HepG2 (cell line): Measurements from ENCODE around the gene SLC50A1. TPM values are rescaled to one million over a fixed set of nuclear protein-coding genes. Genes with fewer than 3 reads are reported as not detected.

Source experiments
- CCDC6 ChIP-seq: sonication (generic); formaldehyde crosslinking; IDR thresholded peaks from 2 replicates; pipeline ENCODE4 v1.8.1; 2022; ENCODE audit warnings: mild to moderate bottlenecking, missing genetic modification reagents, moderate library complexity
- CHD4 ChIP-seq: fragments of 200-600 bp; sonication (generic); IDR thresholded peaks from 2 replicates; pipeline ENCODE4 v1.7.0; 2017; ENCODE audit warnings: mild to moderate bottlenecking, low read length, borderline replicate concordance
- DMTF1 ChIP-seq: sonication (generic); formaldehyde crosslinking; IDR thresholded peaks from 2 replicates; pipeline ENCODE4 v1.4.0; 2020; ENCODE audit warnings: mild to moderate bottlenecking, missing genetic modification reagents
- FOXP4 ChIP-seq: sonication (generic); formaldehyde crosslinking; IDR thresholded peaks from 2 replicates; pipeline ENCODE4 v1.4.0; 2020; ENCODE audit warnings: missing genetic modification reagents
- GATA4 ChIP-seq: sonication (generic); IDR thresholded peaks from 2 replicates; pipeline ENCODE4 v1.6.1; 2016; ENCODE audit warnings: antibody characterized with exemption, low read depth, borderline replicate concordance
- GLMP ChIP-seq: sonication (generic); formaldehyde crosslinking; IDR thresholded peaks from 2 replicates; pipeline ENCODE4 v1.9.0; 2021; ENCODE audit warnings: missing genetic modification reagents, mild to moderate bottlenecking, borderline replicate concordance
- HMG20B ChIP-seq: conservative IDR thresholded peaks from 2 replicates; pipeline ENCODE4 v1.6.1; 2016; ENCODE audit warnings: missing genetic modification reagents, missing compliant biosample characterization
- HNF4G ChIP-seq, 2 experiments: sonication (generic) in 1 of 2; formaldehyde crosslinking in 1 of 2; IDR thresholded peaks; 2 replicates each; pipeline versions ENCODE4 v1.4.0 to v1.6.1; 2011 to 2020; ENCODE audit warnings: borderline replicate concordance in 2 of 2, low read depth in 2 of 2, mild to moderate bottlenecking in 2 of 2, low read length in 1 of 2, missing genetic modification reagents in 1 of 2, moderate library complexity in 1 of 2
- KMT2A ChIP-seq: sonication (generic); formaldehyde crosslinking; IDR thresholded peaks from 2 replicates; pipeline ENCODE4 v1.4.0; 2020; ENCODE audit warnings: missing genetic modification reagents
- MNT ChIP-seq: fragments of 450-650 bp; IDR thresholded peaks from 2 replicates; pipeline ENCODE4 v1.6.1; 2016
- RFX1 ChIP-seq: fragments of 450-650 bp; IDR thresholded peaks from 2 replicates; pipeline ENCODE4 v1.6.1; 2017
- TEAD2 ChIP-seq: sonication (generic); formaldehyde crosslinking; IDR thresholded peaks from 2 replicates; pipeline ENCODE4 v1.9.0; 2021; ENCODE audit warnings: missing genetic modification reagents
- TOPORS ChIP-seq: sonication (generic); formaldehyde crosslinking; IDR thresholded peaks from 2 replicates; pipeline ENCODE4 v1.8.0; 2023; ENCODE audit warnings: mild to moderate bottlenecking, missing genetic modification reagents
- ZBTB49 ChIP-seq: sonication (generic); formaldehyde crosslinking; IDR thresholded peaks from 2 replicates; pipeline ENCODE4 v1.4.0; 2020; ENCODE audit warnings: missing genetic modification reagents, borderline replicate concordance
- ZMYM4 ChIP-seq: sonication (generic); formaldehyde crosslinking; IDR thresholded peaks from 2 replicates; pipeline ENCODE4 v1.8.1; 2023; ENCODE audit warnings: mild to moderate bottlenecking, missing genetic modification reagents
- ZNF138 ChIP-seq: sonication (generic); formaldehyde crosslinking; IDR thresholded peaks from 2 replicates; pipeline ENCODE4 v1.5.0; 2020; ENCODE audit warnings: mild to moderate bottlenecking, low read depth, missing genetic modification reagents
- ZNF160 ChIP-seq: sonication (generic); formaldehyde crosslinking; IDR thresholded peaks from 2 replicates; pipeline ENCODE4 v1.8.0; 2022; ENCODE audit warnings: mild to moderate bottlenecking, inconsistent platforms, missing genetic modification reagents
- ZNF468 ChIP-seq: sonication (generic); formaldehyde crosslinking; IDR thresholded peaks from 2 replicates; pipeline ENCODE4 v1.8.0; 2022; ENCODE audit warnings: mild to moderate bottlenecking, moderate library complexity, missing genetic modification reagents
- ZNF543 ChIP-seq: sonication (generic); formaldehyde crosslinking; IDR thresholded peaks from 2 replicates; pipeline ENCODE4 v1.4.0; 2020; ENCODE audit warnings: mild to moderate bottlenecking, missing genetic modification reagents
- ZNF792 ChIP-seq: IDR thresholded peaks from 2 replicates; pipeline ENCODE4 v1.6.1; 2016
- ZNF83 ChIP-seq: sonication (generic); formaldehyde crosslinking; IDR thresholded peaks from 2 replicates; pipeline ENCODE4 v1.4.0; 2020; ENCODE audit warnings: missing genetic modification reagents, mild to moderate bottlenecking, borderline replicate concordance
- polyA plus RNA-seq, 8 experiments: library from polyadenylated mRNA; depleted of rRNA in 3 of 8; stranded (reverse) in 7 of 8; unstranded in 1 of 8; fragments of >200 nt; fragmentation: Illumina TruSeq in 4 of 8; extraction: Trizol in 4 of 8; gene quantifications; 2 replicates each; pipeline versions ENCODE4 v1.2.1 to v1.2.3, GENCODE V29; 2011 to 2016; ENCODE audit warnings: low read depth in 4 of 8, missing spikeins in 1 of 8, mixed read lengths in 1 of 8; ENCODE audit not compliant: insufficient read depth in 1 of 8
- total RNA-seq, 5 experiments: library from RNA; depleted of rRNA; stranded (reverse); fragments of >200 nt; fragmentation: Illumina TruSeq; extraction: Trizol; gene quantifications; 2 replicates each; pipeline ENCODE4 v1.2.3, GENCODE V29; 2016; ENCODE audit warnings: low read depth in 1 of 5

Gene SLC50A1
- total and polyA plus RNA-seq, 2 of the 13 experiments (the other 11 are each of a cell fraction or from before 2014, with no cell fraction given): 22.5 to 46.8 TPM

GRCh38 chr1:155126556-155127104 lies 9.0 kb upstream of the SLC50A1 start (continued):
- TF ChIP-seq FOXP4 (CRISPR knock-in tag) (no peak), ZNF138 (peak; percentile 11; the same call in 1 of the 2 replicates), ZNF543 (peak; percentile 68; the same call in 1 of the 2 replicates), KMT2A (CRISPR knock-in tag) (no peak), ZMYM4 (CRISPR knock-in tag) (no peak), RFX1 (no peak), ZNF83 (CRISPR knock-in tag) (no peak), TEAD2 (CRISPR knock-in tag) (no peak), CHD4 (peak; percentile 36; the same call in 1 of the 2 replicates), CCDC6 (CRISPR knock-in tag) (no peak), ZNF468 (CRISPR knock-in tag) (no peak), TOPORS (CRISPR knock-in tag) (0 out of 2 replicates have a peak, but pooled peaks have one; percentile 63), ZNF160 (no peak; the same call in 1 of the 2 replicates), GLMP (CRISPR knock-in tag) (no peak), ZBTB49 (CRISPR knock-in tag) (no peak), HMG20B (CRISPR knock-in tag) (no peak), GATA4 (no peak), ZNF792 (CRISPR knock-in tag) (no peak), HNF4G (IDR thresholded peaks at IDR 0.05; ENCODE audit: borderline replicate concordance, low read depth, low read length) (peak; percentile 60; the same call in 1 of the 2 replicates), HNF4G (CRISPR knock-in tag; IDR thresholded peaks at IDR 0.05; ENCODE audit: borderline replicate concordance, low read depth) (no peak), DMTF1 (0 out of 2 replicates have a peak, but pooled peaks have one; percentile 56), MNT (no peak)
